Lung (tissue), 12 donors: Measurements from ENCODE around the gene OR10A6. TPM values are rescaled to one million over a fixed set of nuclear protein-coding genes. Genes with fewer than 3 reads are reported as not detected.

Experiments used
- ATAC-seq: fragments of 200-7000 bp; cut with Tn5 transposase; one replicate; pipeline ENCODE4 v1.9.1; 2020; ENCODE audit warnings: moderate number of reproducible peaks; ENCODE audit not compliant: insufficient read depth, low FRiP score
- DNase-seq, 3 donors: peaks; one replicate each; pipeline ENCODE4 v3.0.0-alpha.2; 2013 to 2017
- H3K27ac ChIP-seq, 2 donors: one replicate each; pipeline ENCODE4 v1.5.1; 2013; ENCODE audit warnings: mild to moderate bottlenecking in 2 of 2, moderate library complexity in 2 of 2, control low read depth in 1 of 2, inconsistent platforms in 1 of 2, low read depth in 1 of 2, low read length in 1 of 2
- H3K27me3 ChIP-seq, 3 donors: one replicate each; pipeline ENCODE4 v1.5.1; 2013; ENCODE audit warnings: low read length in 2 of 3; ENCODE audit not compliant: control insufficient read depth in 3 of 3, insufficient read depth in 3 of 3
- H3K36me3 ChIP-seq, 4 donors: one replicate each; pipeline ENCODE4 v1.5.1; 2013; ENCODE audit warnings: low read length in 4 of 4, mild to moderate bottlenecking in 1 of 4, moderate library complexity in 1 of 4; ENCODE audit not compliant: control insufficient read depth in 4 of 4, insufficient read depth in 4 of 4
- H3K4me1 ChIP-seq, 5 donors: one replicate each; pipeline ENCODE4 v1.5.1; 2013; ENCODE audit warnings: low read length in 5 of 5, mild to moderate bottlenecking in 2 of 5, moderate library complexity in 1 of 5; ENCODE audit not compliant: control insufficient read depth in 5 of 5, insufficient read depth in 5 of 5
- H3K4me3 ChIP-seq: one replicate; pipeline ENCODE4 v1.5.1; 2013; ENCODE audit warnings: mild to moderate bottlenecking, control low read depth, moderate library complexity
- H3K9ac ChIP-seq, 2 donors: one replicate each; pipeline ENCODE4 v1.5.1; 2013; ENCODE audit warnings: low read length in 2 of 2, control low read depth in 1 of 2; ENCODE audit not compliant: insufficient read depth in 1 of 2
- H3K9me3 ChIP-seq, 4 donors: one replicate each; pipeline ENCODE4 v1.5.1; 2013; ENCODE audit warnings: low read length in 3 of 4, mild to moderate bottlenecking in 1 of 4, moderate library complexity in 1 of 4; ENCODE audit not compliant: control insufficient read depth in 4 of 4, insufficient read depth in 3 of 4
- CTCF ChIP-seq: IDR thresholded peaks from 2 replicates; pipeline ENCODE4 v1.5.1; 2012; ENCODE audit warnings: mild to moderate bottlenecking; ENCODE audit errors: control extremely low read depth, extremely low read depth
- WGBS, 2 donors: extraction: QIAGEN DNeasy Blood & Tissue Kit; methylation state at CpG; one replicate each; pipeline ENCODE4 v1.1.7; 2013; 5-methylcytosine and 5-hydroxymethylcytosine counted together
- polyA plus RNA-seq, 2 donors: library from polyadenylated mRNA; stranded (reverse); fragments of 200-250 nt; gene quantifications; one replicate each; pipeline ENCODE4 v1.2.1, GENCODE V29; 2013
- total RNA-seq, 2 donors: library from RNA; depleted of rRNA in 1 of 2; stranded (reverse); fragments of >200 nt in 1 of 2; gene quantifications; one replicate each; pipeline ENCODE4 v1.2.1, GENCODE V29; 2014 to 2021
- donor health status: control.
- donor health status: control.
- donor health status: Bipolar disorder and iron deficiency.
- donor health status: healthy.
- donor health status: DM: yes; HTN: yes; CAD: no.

The OR10A6 gene
- total and polyA plus RNA-seq, 4 donors, result not detected

- DNase-seq (no peak), ATAC-seq (no peak)
- no peak overlapping the region for H3K27ac ChIP-seq
- H3K36me3 ChIP-seq, result no peaks in the 10 kb centered on the region
- H3K9ac ChIP-seq, result no peak overlapping the region
- H3K27me3 ChIP-seq, result no peaks in the 10 kb centered on the region
- H3K4me1 ChIP-seq, result no peaks in the 10 kb centered on the region
- 44 to 72% methylated on average over 2 of the region's 2 CpGs for WGBS, 2 donors
- H3K4me3 ChIP-seq, result no peak overlapping the region
- TF ChIP-seq CTCF, result no peak
- no peaks in the 10 kb centered on the region for H3K9me3 ChIP-seq
Observed at GRCh38 chr11:7924536-7924935, 6.5 kb downstream of the OR10A6 start.

- ATAC-seq (no peak), DNase-seq (no peak)
- Histone ChIP-seq H3K9ac (no peak overlapping the region), H3K36me3 (no peaks in the 10 kb centered on the region), H3K9me3 (no peaks in the 10 kb centered on the region), H3K4me3 (no peak overlapping the region), H3K27me3 (no peaks in the 10 kb centered on the region), H3K4me1 (no peaks in the 10 kb centered on the region), H3K27ac (no peak overlapping the region)
- no peak for TF ChIP-seq CTCF
- 64 to 80% methylated on average over 2 of the region's 2 CpGs for WGBS, 2 donors
Observed at GRCh38 chr11:7918141-7918540, 12.9 kb downstream of the OR10A6 start.

GRCh38 chr11:7911011-7911410 is 20.1 kb downstream of the OR10A6 start:
- H3K36me3 ChIP-seq, result no peaks in the 10 kb centered on the region
- ATAC-seq, result no peak
- H3K9me3 ChIP-seq, result no peaks in the 10 kb centered on the region
- no peaks in the 10 kb centered on the region for H3K27me3 ChIP-seq
- H3K9ac ChIP-seq, result no peak overlapping the region
- no peak for TF ChIP-seq CTCF
- no peak overlapping the region for H3K27ac ChIP-seq
- H3K4me3 ChIP-seq, result no peak overlapping the region
- no peak for DNase-seq
- H3K4me1 ChIP-seq, result no peaks in the 10 kb centered on the region

GRCh38 chr11:7910286-7910788 is 20.7 kb downstream of the OR10A6 start:
- 38 to 39% methylated on average over 2 of the region's 2 CpGs for WGBS, 2 donors
- no peak for TF ChIP-seq CTCF
- H3K4me1 ChIP-seq, result peaks cover 0 to 4% (median 0%) of the 10 kb centered on the region in 5 donors
- ATAC-seq, result no peak
- no peaks in the 10 kb centered on the region for H3K9me3 ChIP-seq
- no peak for DNase-seq
- H3K27me3 ChIP-seq, result no peaks in the 10 kb centered on the region
- H3K4me3 ChIP-seq, result no peak overlapping the region
- H3K27ac ChIP-seq, result no peak overlapping the region
- H3K9ac ChIP-seq, result no peak overlapping the region
- no peaks in the 10 kb centered on the region for H3K36me3 ChIP-seq
